ENCODE results near the gene ACAP2. TPM values are rescaled to one million over a fixed set of nuclear protein-coding genes. Genes with fewer than 3 reads are reported as not detected.
A peak's percentile ranks its signal among the peaks of the same experiment; 100 is the strongest.

Gene ACAP2
- total RNA-seq, 1 donor from 2014 or later, result 49.7 TPM

DNA sequence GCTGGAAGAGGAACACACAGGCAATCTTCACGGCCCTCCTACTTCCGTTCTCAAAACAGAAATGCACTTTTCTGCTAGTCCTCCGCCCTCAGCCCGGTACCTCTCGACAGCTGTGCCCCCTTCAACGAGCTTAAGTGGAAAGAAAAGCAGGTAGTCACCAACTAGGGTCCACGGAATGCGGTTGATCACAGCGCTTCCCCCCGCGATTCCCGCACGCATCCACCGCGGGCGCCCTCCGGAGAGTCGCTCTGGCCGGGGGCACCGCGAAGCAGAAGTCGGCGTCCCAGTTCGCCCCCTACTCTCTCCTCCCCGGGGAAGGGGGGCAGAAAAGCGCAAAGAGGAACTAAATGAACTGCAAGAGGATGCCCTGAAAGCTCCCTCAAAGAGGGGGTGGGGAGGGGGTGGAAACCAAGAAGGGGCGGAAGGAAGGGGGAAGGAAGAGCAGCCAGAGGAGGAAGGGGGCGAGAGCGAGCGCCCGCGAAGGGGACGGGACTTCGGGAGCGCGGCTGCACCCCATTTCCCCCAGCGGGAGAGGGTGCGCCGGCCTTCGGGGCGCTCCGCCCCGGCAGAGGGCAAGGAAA lies 738 bp downstream of the ACAP2 start:
- H3K4me3 Mint-ChIP-seq, result peak overlapping the region; percentile 87
- peaks cover 23% of the 10 kb centered on the region for H3K4me1 Mint-ChIP-seq
- H3K36me3 Mint-ChIP-seq, result no peaks in the 10 kb centered on the region
- peak overlapping the region; percentile 96 for H3K27ac Mint-ChIP-seq
- DNase-seq (ENCODE audit: low spot score in 2 of 2, unreplicated experiment in 2 of 2), result peak; percentile 24 to 52
- TF ChIP-seq, protein P1, sequence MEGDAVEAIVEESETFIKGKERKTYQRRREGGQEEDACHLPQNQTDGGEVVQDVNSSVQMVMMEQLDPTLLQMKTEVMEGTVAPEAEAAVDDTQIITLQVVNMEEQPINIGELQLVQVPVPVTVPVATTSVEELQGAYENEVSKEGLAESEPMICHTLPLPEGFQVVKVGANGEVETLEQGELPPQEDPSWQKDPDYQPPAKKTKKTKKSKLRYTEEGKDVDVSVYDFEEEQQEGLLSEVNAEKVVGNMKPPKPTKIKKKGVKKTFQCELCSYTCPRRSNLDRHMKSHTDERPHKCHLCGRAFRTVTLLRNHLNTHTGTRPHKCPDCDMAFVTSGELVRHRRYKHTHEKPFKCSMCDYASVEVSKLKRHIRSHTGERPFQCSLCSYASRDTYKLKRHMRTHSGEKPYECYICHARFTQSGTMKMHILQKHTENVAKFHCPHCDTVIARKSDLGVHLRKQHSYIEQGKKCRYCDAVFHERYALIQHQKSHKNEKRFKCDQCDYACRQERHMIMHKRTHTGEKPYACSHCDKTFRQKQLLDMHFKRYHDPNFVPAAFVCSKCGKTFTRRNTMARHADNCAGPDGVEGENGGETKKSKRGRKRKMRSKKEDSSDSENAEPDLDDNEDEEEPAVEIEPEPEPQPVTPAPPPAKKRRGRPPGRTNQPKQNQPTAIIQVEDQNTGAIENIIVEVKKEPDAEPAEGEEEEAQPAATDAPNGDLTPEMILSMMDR (IDR thresholded peaks at IDR 0.05; ENCODE audit: unreplicated experiment), result no peak
- no peaks in the 10 kb centered on the region for H3K9me3 Mint-ChIP-seq
- no peaks in the 10 kb centered on the region for H3K27me3 Mint-ChIP-seq (ENCODE audit: low read depth)

DNA sequence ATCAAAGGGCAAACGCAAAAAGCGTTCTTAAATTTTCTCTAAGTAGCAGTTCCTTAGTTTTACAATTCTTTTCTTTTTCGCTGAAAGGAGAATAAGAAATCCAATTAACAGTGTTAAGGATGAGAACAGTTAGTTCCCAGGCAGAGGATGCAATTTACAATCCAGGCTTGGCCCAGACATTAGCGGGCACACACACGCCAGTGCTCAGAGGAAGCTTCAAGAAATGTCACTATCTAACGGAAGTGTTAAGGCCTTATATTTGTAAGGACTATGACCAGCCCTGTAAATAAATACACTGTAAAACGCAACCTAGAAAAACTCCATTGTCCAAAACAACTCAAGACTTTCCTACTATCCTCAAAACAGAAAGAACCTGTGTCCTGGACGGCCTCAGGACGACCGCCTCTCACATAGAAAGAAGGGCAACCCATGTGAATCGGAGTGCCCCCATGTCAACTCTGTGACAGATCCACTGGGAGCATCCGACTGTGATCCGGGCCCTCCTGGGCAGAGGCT lies 1.3 kb downstream of the ACAP2 start:
- Mint-ChIP-seq H3K9me3 (no peaks in the 10 kb centered on the region), H3K4me3 (peak overlapping the region; percentile 87), H3K27ac (peak overlapping the region; percentile 96), H3K36me3 (no peaks in the 10 kb centered on the region), H3K4me1 (peaks cover 23% of the 10 kb centered on the region), H3K27me3 (ENCODE audit: low read depth) (no peaks in the 10 kb centered on the region)
- TF ChIP-seq, protein P1 (IDR thresholded peaks at IDR 0.05; ENCODE audit: unreplicated experiment), result no peak
- no peak for DNase-seq (ENCODE audit: low spot score in 2 of 2, unreplicated experiment in 2 of 2)

DNA sequence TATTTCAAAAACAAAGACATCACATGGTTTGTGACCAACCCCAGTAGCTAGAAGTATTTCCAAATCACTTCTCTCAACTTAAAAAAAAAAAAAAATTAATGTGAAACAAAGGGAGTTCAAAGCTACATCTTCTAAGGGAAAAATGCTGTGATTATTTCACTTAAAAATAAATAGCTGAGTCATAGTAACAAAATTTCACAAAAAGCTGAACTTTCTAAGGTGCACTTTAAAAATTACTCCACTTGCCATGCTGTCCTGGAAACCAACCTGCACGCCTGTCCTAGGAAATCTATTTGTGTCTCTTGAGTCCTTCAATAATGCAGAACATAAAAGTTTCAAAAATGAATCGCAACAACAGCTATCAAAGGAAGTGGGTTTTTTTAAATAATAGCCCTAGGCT lies 1.8 kb downstream of the ACAP2 start:
- no peaks in the 10 kb centered on the region for H3K27me3 Mint-ChIP-seq (ENCODE audit: low read depth)
- no peaks in the 10 kb centered on the region for H3K9me3 Mint-ChIP-seq
- TF ChIP-seq, protein P1 (IDR thresholded peaks at IDR 0.05; ENCODE audit: unreplicated experiment), result no peak
- no peak for DNase-seq (ENCODE audit: low spot score in 2 of 2, unreplicated experiment in 2 of 2)
- H3K36me3 Mint-ChIP-seq, result no peaks in the 10 kb centered on the region
- H3K4me3 Mint-ChIP-seq, result peak overlapping the region; percentile 87
- peaks cover 23% of the 10 kb centered on the region for H3K4me1 Mint-ChIP-seq
- peak overlapping the region; percentile 96 for H3K27ac Mint-ChIP-seq

DNA sequence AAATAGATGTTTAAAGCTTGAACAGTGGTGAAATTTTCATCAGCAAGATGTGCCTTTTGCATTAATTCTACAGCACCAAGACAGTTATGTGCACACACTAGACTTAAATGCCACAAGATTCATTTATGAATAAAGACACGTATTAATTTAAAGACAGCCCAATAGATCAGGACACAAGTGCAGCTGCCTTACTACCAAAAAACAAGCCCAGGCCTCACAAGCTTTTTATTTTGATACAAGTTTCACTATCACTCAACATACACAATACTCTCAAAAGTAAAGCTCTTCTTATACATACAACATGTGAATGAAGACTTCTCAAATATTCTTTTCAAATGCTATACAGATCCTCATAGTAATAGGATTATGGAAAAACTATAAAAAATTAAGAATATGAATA lies 2.4 kb downstream of the ACAP2 start:
- Mint-ChIP-seq H3K27me3 (ENCODE audit: low read depth) (no peaks in the 10 kb centered on the region), H3K36me3 (no peaks in the 10 kb centered on the region), H3K4me3 (no peak overlapping the region), H3K4me1 (peaks cover 23% of the 10 kb centered on the region), H3K27ac (no peak overlapping the region), H3K9me3 (no peaks in the 10 kb centered on the region)
- TF ChIP-seq, protein P1 (IDR thresholded peaks at IDR 0.05; ENCODE audit: unreplicated experiment), result no peak
- DNase-seq (ENCODE audit: low spot score in 2 of 2, unreplicated experiment in 2 of 2), result no peak

DNA sequence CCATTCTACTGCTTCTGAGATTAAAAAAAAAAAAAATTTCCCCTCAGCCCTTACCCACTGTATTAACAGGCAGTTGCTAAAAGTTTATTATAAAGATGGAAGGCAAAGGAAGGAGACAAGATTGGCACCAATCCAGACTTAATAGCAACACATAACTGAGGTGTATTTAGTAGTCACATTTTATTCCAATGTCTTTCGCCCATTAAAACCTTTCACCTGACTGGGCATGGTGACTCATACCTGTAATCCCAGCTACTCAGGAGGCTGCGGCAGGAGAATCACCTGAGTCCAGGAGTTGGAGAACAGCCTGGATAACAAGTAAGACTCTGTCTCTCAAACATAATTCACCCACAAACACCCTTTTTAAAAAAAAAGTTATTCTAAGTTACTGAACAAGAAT lies 4.4 kb downstream of the ACAP2 start:
- Mint-ChIP-seq H3K4me3 (no peak overlapping the region), H3K9me3 (no peaks in the 10 kb centered on the region), H3K27me3 (ENCODE audit: low read depth) (no peaks in the 10 kb centered on the region), H3K36me3 (no peaks in the 10 kb centered on the region), H3K27ac (no peak overlapping the region), H3K4me1 (peaks cover 17% of the 10 kb centered on the region)
- TF ChIP-seq, protein P1 (IDR thresholded peaks at IDR 0.05; ENCODE audit: unreplicated experiment), result no peak
- DNase-seq (ENCODE audit: low spot score in 2 of 2, unreplicated experiment in 2 of 2), result no peak
